IPS DF 6.9 (cell line): ENCODE results near the gene PYGL.
"Not testable (repeated sequence)": the region's sequence is repeated elsewhere in the genome, so short reads cannot be mapped to it uniquely, and the experiment has no call there.

Experiments used
- DNase-seq: peaks from one replicate; pipeline ENCODE4 v3.0.0-alpha.2; 2013; ENCODE audit warnings: low read depth, low spot score
- H3K27ac ChIP-seq: one replicate; pipeline ENCODE4 v1.5.1; 2013; ENCODE audit warnings: low read length, control low read depth
- H3K27me3 ChIP-seq: 2 replicates; pipeline ENCODE4 v1.6.1; 2013; ENCODE audit warnings: mild to moderate bottlenecking, low read length; ENCODE audit not compliant: control insufficient read depth, insufficient read depth
- H3K36me3 ChIP-seq: 2 replicates; pipeline ENCODE4 v1.6.1; 2013; ENCODE audit warnings: low read length; ENCODE audit not compliant: control insufficient read depth, insufficient read depth
- H3K4me1 ChIP-seq: 2 replicates; pipeline ENCODE4 v1.6.1; 2013; ENCODE audit warnings: low read length; ENCODE audit not compliant: control insufficient read depth, insufficient read depth
- H3K4me3 ChIP-seq: 2 replicates; pipeline ENCODE4 v1.5.1; 2013; ENCODE audit warnings: mild to moderate bottlenecking, low read length
- H3K9me3 ChIP-seq: 2 replicates; pipeline ENCODE4 v1.6.1; 2013; ENCODE audit warnings: low read length, inconsistent platforms; ENCODE audit not compliant: control insufficient read depth, insufficient read depth
- WGBS: extraction: QIAGEN DNeasy Blood & Tissue Kit; methylation state at CpG from one replicate; pipeline ENCODE4 v1.1.7; 2013; ENCODE audit warnings: mixed read lengths, missing lambda C conversion rate; ENCODE audit not compliant: insufficient read length, insufficient coverage; 5-methylcytosine and 5-hydroxymethylcytosine counted together

The PYGL gene

GRCh38 chr14:50926851-50927386 is 17.4 kb downstream of the PYGL start:
- no peak for DNase-seq

GRCh38 chr14:50924843-50925242 is 19.4 kb downstream of the PYGL start:
- WGBS: no CpG with 5 or more reads among the region's 4 CpGs
- H3K27ac ChIP-seq: no peak overlapping the region
- no peaks in the 10 kb centered on the region for H3K4me1 ChIP-seq
- no peak overlapping the region for H3K4me3 ChIP-seq
- no peak for DNase-seq
- no peaks in the 10 kb centered on the region for H3K9me3 ChIP-seq
- H3K36me3 ChIP-seq: no peaks in the 10 kb centered on the region; the same call in 1 of the 2 replicates
- no peaks in the 10 kb centered on the region for H3K27me3 ChIP-seq

More at GRCh38 chr14:50926851-50927386, 17.4 kb downstream of the PYGL start:
- Histone ChIP-seq H3K4me3 (no peak overlapping the region), H3K27ac (no peak overlapping the region), H3K36me3 (peaks cover 4% of the 10 kb centered on the region; the same call in 1 of the 2 replicates), H3K9me3 (no peaks in the 10 kb centered on the region), H3K4me1 (no peaks in the 10 kb centered on the region), H3K27me3 (no peaks in the 10 kb centered on the region)
- WGBS: no CpG with 5 or more reads among the region's 3 CpGs

DNA sequence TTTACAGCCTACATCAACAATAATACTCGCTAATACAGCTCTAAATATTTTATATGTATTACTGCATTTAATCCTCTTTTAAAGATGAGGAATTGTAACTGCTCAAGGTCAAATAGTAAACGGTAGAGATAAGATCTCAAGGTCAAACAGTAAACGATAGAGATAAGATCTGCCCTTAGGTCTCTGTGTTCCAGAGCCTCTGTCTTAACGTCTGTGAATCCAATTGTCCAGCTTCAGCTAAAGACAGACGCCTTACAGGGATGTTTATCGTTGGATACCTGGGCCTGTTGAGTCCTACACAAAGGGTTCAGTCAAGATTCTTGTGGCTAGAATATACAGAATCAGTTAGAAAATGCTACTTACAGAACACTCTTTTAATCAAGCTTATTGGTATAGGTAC is 20.0 kb downstream of the PYGL start:
- no peaks in the 10 kb centered on the region for H3K27me3 ChIP-seq
- no peak overlapping the region for H3K27ac ChIP-seq
- no peak for DNase-seq
- no peaks in the 10 kb centered on the region for H3K4me1 ChIP-seq
- no peak overlapping the region for H3K4me3 ChIP-seq
- 100% methylated on average over 1 of the region's 6 CpGs for WGBS
- H3K36me3 ChIP-seq: no peaks in the 10 kb centered on the region; the same call in 1 of the 2 replicates
- no peaks in the 10 kb centered on the region for H3K9me3 ChIP-seq

- H3K36me3 ChIP-seq: no peaks in the 10 kb centered on the region; the same call in 1 of the 2 replicates
- H3K9me3 ChIP-seq: no peaks in the 10 kb centered on the region
- no peaks in the 10 kb centered on the region for H3K4me1 ChIP-seq
- H3K27me3 ChIP-seq: no peaks in the 10 kb centered on the region
- no peak overlapping the region for H3K27ac ChIP-seq
- WGBS: no CpG with 5 or more reads among the region's 2 CpGs
- no peak overlapping the region for H3K4me3 ChIP-seq
- no peak for DNase-seq
Observed at GRCh38 chr14:50922803-50923202, 21.5 kb downstream of the PYGL start.

GRCh38 chr14:50920482-50921230 is 23.6 kb downstream of the PYGL start:
- no peak overlapping the region for H3K4me3 ChIP-seq
- peaks cover 7% of the 10 kb centered on the region for H3K36me3 ChIP-seq
- H3K27ac ChIP-seq: no peak overlapping the region
- WGBS: no CpG with 5 or more reads among the region's 9 CpGs
- no peaks in the 10 kb centered on the region for H3K27me3 ChIP-seq
- DNase-seq: no peak
- no peaks in the 10 kb centered on the region for H3K9me3 ChIP-seq
- H3K4me1 ChIP-seq: no peaks in the 10 kb centered on the region

- no CpG with 5 or more reads among the region's 5 CpGs for WGBS
- H3K27me3 ChIP-seq, H3K4me3 ChIP-seq, H3K9me3 ChIP-seq, H3K27ac ChIP-seq, DNase-seq, H3K4me1 ChIP-seq, H3K36me3 ChIP-seq: not testable (repeated sequence)
Observed at GRCh38 chr14:50919524-50919923, 24.8 kb downstream of the PYGL start.

DNA sequence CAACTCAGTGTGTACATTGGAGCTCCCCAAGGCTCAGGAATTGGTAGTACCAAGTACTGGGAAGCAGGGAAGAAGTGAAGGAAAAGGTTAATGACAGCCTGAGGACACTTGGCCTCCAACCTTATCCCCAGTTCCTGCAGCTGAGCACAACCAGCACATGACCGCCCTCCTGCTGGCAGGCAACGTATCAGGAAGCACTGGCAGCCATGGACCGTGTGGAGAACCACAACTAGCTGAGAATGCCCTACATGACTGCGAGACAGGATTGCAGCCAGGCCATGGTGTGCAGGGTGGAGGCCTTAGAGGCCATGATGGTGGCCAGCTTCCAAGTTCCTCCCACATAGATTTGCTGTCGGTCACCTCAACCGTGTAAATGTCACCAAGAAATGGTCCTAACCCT is 26.8 kb downstream of the PYGL start:
- no peak for DNase-seq
- Histone ChIP-seq H3K9me3 (no peaks in the 10 kb centered on the region), H3K27me3 (no peaks in the 10 kb centered on the region), H3K36me3 (peaks cover 10% of the 10 kb centered on the region), H3K4me3 (no peak overlapping the region), H3K27ac (no peak overlapping the region), H3K4me1 (no peaks in the 10 kb centered on the region)
- WGBS: no CpG with 5 or more reads among the region's 6 CpGs

DNA sequence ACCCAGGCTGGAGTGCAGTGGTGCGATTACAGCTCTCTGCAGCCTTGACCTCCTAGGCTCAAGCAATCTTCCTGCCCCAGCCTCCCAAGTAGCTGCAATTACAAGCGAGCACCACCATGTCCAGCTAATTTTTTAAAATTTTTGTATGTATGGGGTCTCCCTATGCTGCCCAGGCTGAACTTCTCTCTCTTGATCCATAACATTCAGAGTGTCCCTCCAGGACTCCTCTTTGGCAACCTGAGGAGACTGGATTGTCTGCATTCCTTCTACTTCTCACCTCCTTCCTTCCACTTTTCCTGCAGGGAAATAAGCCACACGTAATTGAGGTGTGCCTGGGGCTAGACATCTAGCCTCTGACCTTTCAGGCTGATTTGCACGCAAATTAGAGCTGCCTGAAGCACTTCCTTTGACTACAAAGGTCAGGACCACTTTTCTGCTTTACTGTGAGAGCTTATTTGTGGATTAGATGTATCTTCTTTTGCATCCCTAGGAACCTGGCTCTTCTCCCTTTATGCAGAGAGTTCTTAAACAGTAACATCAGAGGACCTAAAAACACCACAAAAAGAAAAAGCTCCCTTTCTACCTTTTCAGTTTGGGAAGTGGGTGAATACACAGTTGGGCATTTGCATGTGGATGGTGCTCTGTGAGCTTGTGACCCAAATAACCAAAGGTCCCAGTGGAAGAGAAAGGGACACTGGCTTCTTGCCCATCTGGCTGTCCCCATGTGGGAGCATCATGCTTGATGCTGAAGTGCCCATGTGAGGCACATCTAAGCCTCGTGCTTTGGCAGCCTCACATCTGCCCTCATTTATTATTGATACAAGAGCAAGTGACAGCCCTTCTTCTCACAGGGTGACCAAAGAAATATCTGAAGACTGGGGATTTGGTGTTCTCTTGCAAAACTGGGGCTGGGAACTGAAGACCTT is 33.5 kb downstream of the PYGL start:
- peaks cover 6% of the 10 kb centered on the region; the same call in 1 of the 2 replicates for H3K36me3 ChIP-seq
- no peaks in the 10 kb centered on the region for H3K9me3 ChIP-seq
- peaks cover 4% of the 10 kb centered on the region for H3K4me1 ChIP-seq
- no peaks in the 10 kb centered on the region for H3K27me3 ChIP-seq
- WGBS: no CpG with 5 or more reads among the region's 5 CpGs
- no peak overlapping the region for H3K27ac ChIP-seq
- DNase-seq: no peak
- H3K4me3 ChIP-seq: no peak overlapping the region

DNA sequence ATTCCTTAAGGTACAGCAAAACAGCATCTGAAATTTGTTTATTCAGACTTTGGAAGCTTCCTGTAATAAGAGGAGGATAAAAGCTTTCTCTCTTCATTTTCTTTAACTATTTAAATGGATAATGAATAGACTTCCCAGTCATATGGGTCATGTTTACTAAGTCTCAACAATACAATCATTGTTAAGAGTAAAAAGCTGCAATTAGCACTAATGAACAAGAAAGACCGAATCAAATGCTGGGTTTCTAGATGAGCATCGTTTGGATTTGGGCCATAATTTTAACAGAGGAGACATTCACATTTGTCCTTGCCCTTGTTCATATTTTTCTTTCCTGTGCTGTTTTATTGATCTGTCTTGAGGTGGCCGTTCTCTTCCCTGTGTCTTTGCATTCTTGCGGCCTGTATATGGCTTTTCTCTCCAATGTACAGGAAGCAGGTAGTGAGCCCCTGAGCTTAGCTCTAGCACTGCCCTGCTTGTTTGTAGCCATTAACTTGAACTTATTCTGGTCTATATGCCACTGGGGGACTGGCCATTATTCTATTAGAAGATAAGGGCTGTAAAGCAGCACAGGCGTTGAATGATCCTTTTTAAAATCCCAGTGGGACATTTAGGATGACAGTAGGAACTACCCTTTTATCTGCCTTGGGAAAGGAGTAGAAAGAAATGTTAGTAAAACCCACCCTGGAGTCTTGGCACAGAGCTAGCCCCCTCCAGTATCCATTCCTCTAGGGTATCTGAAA is 37.8 kb downstream of the PYGL start:
- H3K4me1 ChIP-seq: peaks cover 4% of the 10 kb centered on the region
- DNase-seq: no peak

GRCh38 chr14:50904719-50905118 is 39.6 kb downstream of the PYGL start:
- Histone ChIP-seq H3K4me1 (peaks cover under 1% of the 10 kb centered on the region; the same call in 1 of the 2 replicates), H3K36me3 (peaks cover 2% of the 10 kb centered on the region; the same call in 1 of the 2 replicates), H3K27ac (no peak overlapping the region), H3K27me3 (no peaks in the 10 kb centered on the region), H3K4me3 (no peak overlapping the region), H3K9me3 (no peaks in the 10 kb centered on the region)
- no peak for DNase-seq

More for the DNA sequence above, 37.8 kb downstream of the PYGL start:
- Histone ChIP-seq H3K9me3 (no peaks in the 10 kb centered on the region), H3K27me3 (no peaks in the 10 kb centered on the region), H3K27ac (no peak overlapping the region), H3K4me3 (no peak overlapping the region), H3K36me3 (peaks cover 2% of the 10 kb centered on the region; the same call in 1 of the 2 replicates)
- WGBS: no CpG with 5 or more reads among the region's 5 CpGs
